ENCODE measurements around the gene AOAH. TPM values are rescaled to one million over a fixed set of nuclear protein-coding genes. Genes with fewer than 3 reads are reported as not detected.

AOAH gene
- total RNA-seq, 1 experiment from 2014 or later, result 0.39 TPM

DNA sequence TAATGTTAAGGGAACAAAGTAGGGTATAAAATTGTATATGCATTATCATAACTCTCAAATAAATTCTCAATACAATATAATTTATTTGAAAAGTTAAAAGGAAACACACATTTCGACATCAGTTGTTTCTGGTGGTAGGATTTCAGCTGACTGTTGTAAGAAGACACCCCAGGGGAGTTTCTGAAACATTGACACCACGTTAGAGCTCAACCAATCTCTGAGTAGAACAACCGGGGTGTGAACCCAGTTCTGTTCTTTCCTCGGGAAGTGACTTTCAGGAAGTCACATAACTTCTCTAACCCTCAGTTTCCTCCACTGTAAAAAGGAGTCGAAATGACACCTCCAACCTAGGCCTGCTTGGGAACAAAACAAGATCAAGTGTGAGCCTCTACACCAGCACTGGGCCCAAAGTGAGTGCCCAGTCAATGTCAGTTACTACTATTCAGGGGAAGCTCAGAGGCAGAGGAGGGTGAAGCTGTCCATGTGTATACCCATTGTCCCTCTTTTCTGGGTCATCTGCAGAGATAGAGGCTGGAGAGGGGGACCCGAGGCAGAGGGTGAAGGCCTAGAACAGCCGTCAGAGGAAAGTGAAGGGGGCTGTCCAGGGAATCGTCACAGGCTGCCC, 67.1 kb downstream of the AOAH start:
- Histone ChIP-seq H2BK12ac (ENCODE audit: insufficient read length, low read depth, low read length) (no peak overlapping the region), H2BK15ac (ENCODE audit: low read depth, low read length) (no peak overlapping the region), H2AK5ac (ENCODE audit: insufficient read length, low read length) (no peak overlapping the region), H3K4me2 (ENCODE audit: insufficient read depth, insufficient read length, low read length) (no peak overlapping the region), H3K9me3 (ENCODE audit: control insufficient read depth, low read depth, low read length) (no peaks in the 10 kb centered on the region), H3K9ac (ENCODE audit: extremely low read depth, insufficient read length, low read length) (no peak overlapping the region), H3K14ac (ENCODE audit: insufficient read depth, low read length) (peak overlapping the region; percentile 30; the same call in 1 of the 2 replicates), H3K79me1 (ENCODE audit: insufficient read depth, low read depth, low read length, poor library complexity, severe bottlenecking) (no peaks in the 10 kb centered on the region), H3K27ac (ENCODE audit: insufficient read length, low read depth, low read length) (no peak overlapping the region), H4K20me1 (ENCODE audit: control insufficient read depth, insufficient read depth, insufficient read length) (no peaks in the 10 kb centered on the region), H3K23ac (ENCODE audit: insufficient read length, low read depth, low read length) (no peak overlapping the region), H2BK5ac (ENCODE audit: insufficient read length, low read length) (no peak overlapping the region), H3T11ph (ENCODE audit: low read length) (no peak overlapping the region), H4K5ac (ENCODE audit: insufficient read length, low read depth, low read length) (no peak overlapping the region), H2BK20ac (ENCODE audit: low read depth, low read length, poor library complexity, severe bottlenecking) (no peak overlapping the region), H3K56ac (ENCODE audit: insufficient read length, low read depth, low read length) (no peak overlapping the region), H4K8ac (replicated peaks; ENCODE audit: insufficient read length, low read depth, low read length) (no peak overlapping the region), H2BK120ac (ENCODE audit: low read depth, low read length, poor library complexity, severe bottlenecking) (no peak overlapping the region), H4K91ac (ENCODE audit: insufficient read length, low read depth, low read length) (no peak overlapping the region), H2AFZ (ENCODE audit: low read length) (no peak overlapping the region), H3K27me3 (ENCODE audit: insufficient read depth, low read length) (no peaks in the 10 kb centered on the region), H3K4me1 (ENCODE audit: insufficient read depth, low read length) (peaks cover 18% of the 10 kb centered on the region), H3K79me2 (ENCODE audit: insufficient read depth, low read length) (no peaks in the 10 kb centered on the region), H3K18ac (ENCODE audit: insufficient read length, low read depth, low read length) (no peak overlapping the region), H3K4ac (ENCODE audit: low read depth, low read length) (no peak overlapping the region), H3K23me2 (ENCODE audit: insufficient read length, low read depth, low read length, poor library complexity, severe bottlenecking) (peaks cover 3% of the 10 kb centered on the region)
- H3K27ac Mint-ChIP-seq, result peak overlapping the region in 2 of 3 experiments; percentile 3 to 29; a peak in 3 of 7 replicates
- H3K4me1 Mint-ChIP-seq, result peaks cover 77 to 91% of the 10 kb centered on the region in 2 experiments
- no peaks in the 10 kb centered on the region for H3K36me3 Mint-ChIP-seq (ENCODE audit: insufficient read depth in 1 of 3, low read depth in 3 of 3)
- TF ChIP-seq, protein P1, sequence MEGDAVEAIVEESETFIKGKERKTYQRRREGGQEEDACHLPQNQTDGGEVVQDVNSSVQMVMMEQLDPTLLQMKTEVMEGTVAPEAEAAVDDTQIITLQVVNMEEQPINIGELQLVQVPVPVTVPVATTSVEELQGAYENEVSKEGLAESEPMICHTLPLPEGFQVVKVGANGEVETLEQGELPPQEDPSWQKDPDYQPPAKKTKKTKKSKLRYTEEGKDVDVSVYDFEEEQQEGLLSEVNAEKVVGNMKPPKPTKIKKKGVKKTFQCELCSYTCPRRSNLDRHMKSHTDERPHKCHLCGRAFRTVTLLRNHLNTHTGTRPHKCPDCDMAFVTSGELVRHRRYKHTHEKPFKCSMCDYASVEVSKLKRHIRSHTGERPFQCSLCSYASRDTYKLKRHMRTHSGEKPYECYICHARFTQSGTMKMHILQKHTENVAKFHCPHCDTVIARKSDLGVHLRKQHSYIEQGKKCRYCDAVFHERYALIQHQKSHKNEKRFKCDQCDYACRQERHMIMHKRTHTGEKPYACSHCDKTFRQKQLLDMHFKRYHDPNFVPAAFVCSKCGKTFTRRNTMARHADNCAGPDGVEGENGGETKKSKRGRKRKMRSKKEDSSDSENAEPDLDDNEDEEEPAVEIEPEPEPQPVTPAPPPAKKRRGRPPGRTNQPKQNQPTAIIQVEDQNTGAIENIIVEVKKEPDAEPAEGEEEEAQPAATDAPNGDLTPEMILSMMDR (conservative IDR thresholded peaks at IDR 0.05), result no peak
- no peak for DNase-seq
- H3K27me3 Mint-ChIP-seq (ENCODE audit: low read depth), result no peaks in the 10 kb centered on the region
- H3K9me3 Mint-ChIP-seq, result no peaks in the 10 kb centered on the region
- no peak overlapping the region; a peak in 1 of 5 replicates for H3K4me3 Mint-ChIP-seq
- no CpG with 5 or more reads among the region's 8 CpGs for WGBS (ENCODE audit: extremely low coverage, insufficient read length, low lambda C conversion rate)

All from H9 (cell line).